Diencephalon (tissue), 1 donor: ENCODE measurements around the gene KCNK1. TPM values are rescaled to one million over a fixed set of nuclear protein-coding genes. Genes with fewer than 3 reads are reported as not detected.

Experiments used
- small RNA-seq: library from RNA; depleted of rRNA; stranded (forward); fragments of <200 nt; gene quantifications from one replicate; pipeline ENCODE3, GENCODE V24; 2014
- total RNA-seq: library from RNA; depleted of rRNA; stranded (reverse); fragments of >200 nt; gene quantifications from one replicate; pipeline ENCODE4 v1.2.3, GENCODE V29; 2014

KCNK1 gene
- 7.4 TPM for total RNA-seq

GRCh38 chr1:233613252-233614172 is at the start of gene KCNK1:
TSS of gene KCNK1 (plus strand) at chr1:233614106. CDS start at chr1:233614172, 66 bp downstream.

Small RNA genes within 50 kb of the gene (small RNA-seq; reads per million reads assigned to genes)
- gene MIR4427 = not detected
